CD4-positive, alpha-beta T cell treated with Interleukin-12 subunit alpha and Interleukin-12 subunit beta, for 1 hour (primary cell): Measurements from ENCODE around the gene TNS1.
"Not testable (repeated sequence)": the region's sequence is repeated elsewhere in the genome, so short reads cannot be mapped to it uniquely, and the experiment has no call there.

Experiments
- DNase-seq: peaks from one replicate; pipeline ENCODE4 v3.0.0-alpha.2; 2020

Gene TNS1

DNA sequence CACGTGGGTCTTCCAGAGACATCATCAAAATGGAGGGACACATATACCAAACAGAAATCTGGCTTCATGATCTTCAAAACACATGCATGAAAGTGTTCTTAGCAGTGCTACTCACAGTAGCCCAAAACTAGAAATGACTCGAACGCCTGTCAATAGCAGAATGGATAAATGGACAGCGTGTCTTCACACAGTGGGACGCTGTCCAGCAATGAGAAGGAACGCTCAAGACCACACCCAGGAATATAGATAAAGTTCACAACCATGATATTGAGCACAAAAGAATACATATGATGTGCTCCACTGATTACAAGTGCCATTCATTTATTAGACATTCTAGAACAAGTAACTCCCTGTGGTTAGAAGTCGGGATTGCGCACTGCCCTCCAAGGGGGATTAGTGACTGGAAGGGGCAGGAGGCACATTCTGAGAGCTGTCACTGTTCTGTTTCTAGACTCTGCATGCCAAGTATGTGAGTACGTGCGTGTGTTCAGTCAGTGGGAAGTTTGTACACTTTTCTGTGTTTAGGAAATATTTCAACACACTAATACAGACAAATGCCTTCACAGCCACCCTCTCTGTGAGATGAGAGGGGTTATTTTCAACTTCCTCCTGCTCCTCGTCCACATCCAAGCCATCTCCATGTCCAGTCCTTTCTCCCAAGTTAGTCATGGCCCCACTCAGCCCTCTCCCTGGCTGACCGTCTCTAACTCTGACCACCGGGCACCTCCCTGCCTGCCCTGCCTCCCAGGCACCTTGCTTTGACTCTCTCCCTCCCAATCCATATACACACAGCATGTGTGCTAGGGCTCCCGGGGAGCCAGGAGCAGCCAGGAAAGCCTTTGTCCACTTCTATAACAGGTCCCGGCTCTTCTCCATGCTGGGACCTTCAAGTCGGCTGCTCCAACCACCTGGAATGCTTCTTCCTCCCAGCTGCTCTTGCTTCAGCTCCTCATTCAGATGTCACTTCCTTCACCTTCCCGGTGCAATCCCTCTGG, 26.9 kb upstream of the TNS1 start:
- DNase-seq = no peak

DNA sequence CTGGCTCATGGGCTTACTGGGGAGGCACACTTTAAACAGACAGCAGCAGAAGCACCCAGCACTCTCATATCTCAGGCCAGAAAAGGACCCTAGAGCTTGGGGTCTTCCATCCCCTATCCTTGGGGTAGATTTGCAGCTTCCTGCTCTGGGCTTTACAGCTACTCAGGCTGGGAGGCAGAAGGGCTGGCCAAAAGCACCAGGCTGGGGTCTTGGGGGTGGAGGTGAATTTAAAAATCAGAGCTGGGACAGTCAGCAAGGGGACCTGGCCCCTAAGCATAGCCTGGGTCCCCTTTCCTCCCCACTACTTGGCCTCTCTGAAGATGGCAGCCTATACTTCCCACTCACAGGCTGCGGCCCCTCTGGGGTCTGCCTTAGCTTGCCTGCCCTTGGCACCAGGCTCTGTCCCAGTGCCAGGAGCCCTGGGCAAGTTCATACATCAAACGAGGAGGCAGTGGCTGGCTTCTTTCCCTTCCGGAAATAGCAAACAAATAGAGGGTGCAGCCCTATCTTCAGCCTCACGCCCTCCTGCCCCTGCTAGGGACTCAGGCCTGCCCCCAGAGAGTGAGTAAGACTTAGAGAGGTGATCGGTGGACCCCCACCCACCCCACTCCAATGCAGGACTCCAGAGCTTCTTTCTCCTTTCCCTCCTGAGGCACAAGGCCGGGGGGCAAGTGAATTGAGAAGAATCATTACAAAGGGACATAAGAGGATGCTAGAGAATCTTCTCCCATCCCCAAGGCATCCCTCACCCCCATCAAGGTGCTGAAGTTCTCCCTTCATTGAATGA, 26.0 kb upstream of the TNS1 start:
- no peak for DNase-seq

DNA sequence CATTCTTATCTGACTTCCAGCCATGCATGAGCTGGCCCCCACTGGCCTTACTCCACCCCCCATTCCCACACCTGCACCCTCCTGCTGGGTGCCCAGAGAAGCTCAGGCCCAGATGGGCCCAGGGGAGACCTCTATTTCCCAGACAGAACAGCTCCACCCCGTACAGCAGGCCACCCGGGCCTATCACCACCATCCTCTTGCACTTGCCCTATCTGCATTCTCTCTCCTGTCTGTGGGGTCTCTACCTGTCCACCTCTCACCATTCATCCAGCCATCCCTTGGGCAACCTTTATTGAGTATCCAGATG, 25.3 kb upstream of the TNS1 start:
- no peak for DNase-seq

DNA sequence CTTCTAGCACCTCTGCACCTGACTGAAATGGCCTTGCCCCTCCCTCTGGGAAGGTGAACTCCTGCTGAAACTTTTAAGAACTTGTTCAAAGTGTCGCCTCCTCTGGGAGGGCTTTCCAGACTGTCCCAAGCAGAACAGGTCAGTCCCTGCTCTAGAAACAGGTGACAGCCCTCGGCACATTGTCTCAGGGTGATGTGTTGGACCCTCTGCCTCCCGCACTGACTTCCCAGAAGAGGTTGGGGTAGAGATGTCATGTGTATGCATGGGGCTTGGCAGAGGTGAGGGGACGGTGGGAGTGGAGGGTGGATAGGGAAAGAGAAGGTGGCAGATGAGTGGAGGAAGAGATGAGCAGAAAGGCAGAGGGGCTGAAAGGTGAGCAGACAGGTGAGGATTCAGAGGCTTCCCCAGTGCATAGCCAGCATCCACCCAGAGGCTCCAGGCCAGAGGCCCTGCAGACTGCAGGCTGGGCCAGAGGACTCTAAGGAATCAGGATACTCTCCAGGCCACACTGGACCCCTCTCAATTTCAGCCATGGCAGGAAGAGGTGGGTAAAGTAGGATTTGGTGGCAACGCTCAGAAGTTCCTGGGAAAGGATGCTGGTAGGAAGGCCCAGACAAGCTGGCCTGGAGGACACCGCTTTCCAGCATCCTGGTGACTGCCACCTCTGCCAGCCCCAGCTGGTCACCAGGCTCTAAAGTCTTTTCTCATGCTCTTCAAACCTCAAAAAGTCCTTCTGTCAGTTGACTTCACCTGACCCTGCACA, 24.8 kb upstream of the TNS1 start:
- DNase-seq = no peak

DNA sequence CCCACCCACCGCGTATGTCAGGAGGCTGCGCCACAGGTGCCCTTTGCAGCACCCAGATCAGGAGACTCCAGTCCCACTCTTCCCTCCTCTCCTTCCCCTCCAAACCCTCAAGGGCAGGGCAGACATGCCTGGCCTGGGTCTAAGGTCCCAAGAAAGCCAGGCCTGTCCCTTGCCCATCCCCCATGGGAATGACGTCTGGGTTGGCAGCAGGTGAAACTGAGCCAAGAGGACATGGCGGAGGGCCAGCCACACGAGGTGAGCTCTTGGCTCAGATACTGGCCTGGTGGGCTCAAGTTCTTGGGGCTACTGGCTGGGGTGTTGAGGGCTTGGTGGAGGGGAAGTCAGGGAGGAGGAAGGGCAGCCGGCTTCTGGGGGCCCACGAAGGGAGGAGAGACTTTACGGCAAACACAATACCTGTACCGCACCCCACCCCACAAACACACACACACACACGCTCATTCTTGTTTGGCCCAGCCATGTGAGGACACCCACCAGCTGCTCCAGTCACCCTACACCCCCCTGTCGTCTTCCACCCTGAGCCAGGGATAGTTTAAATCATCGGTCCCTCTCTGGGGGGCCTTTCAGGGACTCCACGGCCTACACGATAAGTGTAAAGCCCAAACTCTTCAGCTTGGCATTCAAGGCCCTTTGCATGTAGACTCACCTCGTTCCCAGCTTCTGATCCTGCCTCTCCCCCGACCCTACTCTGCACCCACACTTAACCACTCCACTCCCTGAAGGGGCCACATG, 24.1 kb upstream of the TNS1 start:
- DNase-seq = no peak

DNA sequence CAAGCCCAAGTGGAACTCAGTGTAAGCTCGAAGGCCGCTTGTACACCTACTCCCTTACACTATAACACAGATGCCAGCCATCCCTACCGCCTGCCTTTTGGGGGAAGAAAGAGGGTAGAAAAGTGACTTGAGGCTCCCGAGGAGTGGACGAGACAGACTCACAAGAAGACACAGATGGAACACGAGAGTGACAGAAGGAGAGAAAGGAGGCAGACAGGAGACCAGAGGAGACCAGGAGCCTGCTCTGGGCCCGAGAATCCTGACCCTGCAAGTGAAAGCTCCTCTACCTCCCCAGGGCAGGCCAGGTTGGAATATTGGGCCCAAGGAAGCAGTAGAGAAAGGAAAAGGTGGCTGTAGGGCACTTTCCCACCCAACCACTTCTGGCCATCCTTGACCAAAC, 23.4 kb upstream of the TNS1 start:
- no peak for DNase-seq

DNA sequence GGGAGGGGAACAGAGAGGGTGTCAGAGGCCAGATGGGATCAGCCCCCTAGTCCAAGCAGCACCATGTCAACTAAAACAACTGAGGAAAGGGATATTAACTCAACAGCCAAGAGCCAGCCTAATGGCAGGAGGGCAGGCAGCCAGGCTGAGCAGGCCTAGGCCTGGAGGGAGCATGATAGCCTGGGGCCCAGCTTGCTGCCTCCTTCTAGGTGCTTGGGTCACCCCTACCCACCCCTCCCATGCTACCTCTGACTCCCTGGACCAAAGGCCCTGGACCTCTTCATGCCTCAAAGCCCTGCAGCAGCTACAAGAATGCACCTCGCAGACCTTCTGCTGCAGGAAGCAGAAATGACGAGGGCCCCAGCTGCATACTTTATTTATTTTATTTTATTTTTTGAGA, 22.1 kb upstream of the TNS1 start:
- no peak for DNase-seq

DNA sequence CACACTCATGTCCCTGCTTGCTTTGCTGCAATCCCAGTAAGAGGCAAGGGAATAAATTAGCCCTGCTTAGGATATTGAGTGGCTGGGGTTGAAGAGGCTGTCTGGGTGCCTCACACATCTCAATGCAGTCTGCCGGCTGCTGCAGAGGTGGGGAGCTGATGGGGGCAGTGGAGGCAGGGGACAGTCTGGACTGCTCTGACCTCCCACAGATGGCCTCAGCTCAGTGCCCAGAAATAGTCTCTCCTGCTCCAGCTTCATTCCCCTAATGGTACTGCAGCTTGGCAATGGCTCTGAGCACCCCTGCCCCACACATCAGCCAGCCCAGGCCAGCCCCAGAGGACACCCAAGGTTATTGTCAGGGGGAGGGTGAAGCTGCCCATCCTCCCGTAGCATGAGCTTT, 21.5 kb upstream of the TNS1 start:
- no peak for DNase-seq

DNA sequence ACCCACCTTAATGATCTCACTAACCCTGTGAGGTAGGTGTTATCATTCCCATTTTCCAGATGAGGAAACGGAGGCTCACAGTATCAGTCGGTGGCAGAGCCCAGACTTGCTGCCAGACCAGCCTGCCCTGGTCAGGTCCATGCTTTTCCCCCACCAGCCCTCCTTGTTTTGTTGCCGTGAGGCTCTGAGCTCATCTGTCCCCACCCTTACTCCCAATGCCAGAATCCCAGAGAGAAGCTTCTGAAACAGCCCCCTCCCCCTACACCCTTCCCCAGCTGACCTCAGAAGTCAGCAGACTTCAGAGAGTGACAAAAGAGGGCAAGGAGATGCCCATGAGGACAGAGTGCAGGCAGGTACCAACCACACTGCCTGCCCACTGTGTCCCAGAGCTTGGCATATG, 20.8 kb upstream of the TNS1 start:
- DNase-seq = no peak

DNA sequence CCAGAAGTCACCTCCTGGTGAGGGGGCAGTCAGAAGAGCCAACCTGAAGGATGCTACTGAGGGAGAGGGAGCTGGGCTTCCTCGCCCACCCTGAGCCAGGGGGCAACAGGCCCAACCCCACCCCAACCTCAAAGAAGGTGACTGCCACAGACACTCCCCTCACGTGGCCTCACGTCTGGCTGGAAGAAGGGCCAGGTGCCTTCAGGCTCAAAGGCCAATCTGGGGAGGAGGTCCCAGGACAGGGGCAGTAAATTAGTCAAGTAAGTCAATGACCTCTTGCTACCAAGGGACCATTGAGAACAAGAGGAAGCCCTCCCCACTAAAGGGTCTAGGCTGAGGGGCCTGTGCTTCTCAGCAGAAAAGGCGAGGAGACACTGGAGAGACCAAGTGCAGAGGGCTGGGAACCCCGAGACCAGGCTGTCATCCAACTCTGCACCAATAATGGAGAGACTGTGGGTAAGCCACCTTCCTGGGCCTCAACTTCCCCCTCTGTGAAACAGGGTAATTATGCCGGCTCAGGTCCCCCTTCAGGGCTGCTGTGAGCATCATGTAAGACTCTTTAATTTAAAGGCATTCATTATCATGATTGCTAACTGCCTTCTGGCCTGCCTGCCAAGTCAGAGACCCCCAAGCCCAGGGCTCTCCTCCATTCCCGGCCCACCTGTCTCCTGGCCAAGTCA, 20.2 kb upstream of the TNS1 start:
- no peak for DNase-seq

DNA sequence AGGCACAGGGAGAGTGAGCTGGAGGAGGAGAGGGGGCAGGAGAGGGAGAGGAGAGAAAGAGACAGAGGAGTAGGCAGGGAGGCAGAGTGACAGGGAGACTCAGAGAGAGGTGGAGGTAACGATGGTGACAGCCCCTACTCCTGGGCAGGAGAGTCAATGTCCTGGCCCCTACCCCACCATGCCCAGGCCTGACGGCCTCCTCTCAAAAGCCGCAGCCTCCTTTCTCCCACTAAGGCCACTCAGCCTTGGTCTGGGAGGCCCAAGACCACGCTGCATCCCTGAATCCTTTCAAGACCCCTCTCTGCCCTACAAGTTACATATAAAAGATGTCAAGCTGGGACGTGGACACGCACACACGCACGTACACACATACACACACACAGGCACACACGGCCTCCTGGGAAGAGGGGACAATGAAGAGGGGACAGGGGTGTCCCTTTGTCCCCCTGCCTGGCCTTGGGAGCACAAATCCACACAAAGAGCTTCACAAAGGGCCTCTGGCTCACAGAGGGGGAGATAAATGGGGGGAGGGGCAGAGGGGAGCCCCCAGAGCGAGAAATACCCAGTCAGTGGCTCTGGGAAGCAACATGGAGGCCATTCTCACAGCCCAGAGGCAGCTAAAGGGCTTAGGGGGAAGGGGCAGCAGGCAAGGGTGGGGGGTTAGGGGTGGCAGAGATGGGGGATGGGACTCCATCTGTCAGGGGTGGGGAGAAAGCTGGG, 19.5 kb upstream of the TNS1 start:
- DNase-seq = no peak

DNA sequence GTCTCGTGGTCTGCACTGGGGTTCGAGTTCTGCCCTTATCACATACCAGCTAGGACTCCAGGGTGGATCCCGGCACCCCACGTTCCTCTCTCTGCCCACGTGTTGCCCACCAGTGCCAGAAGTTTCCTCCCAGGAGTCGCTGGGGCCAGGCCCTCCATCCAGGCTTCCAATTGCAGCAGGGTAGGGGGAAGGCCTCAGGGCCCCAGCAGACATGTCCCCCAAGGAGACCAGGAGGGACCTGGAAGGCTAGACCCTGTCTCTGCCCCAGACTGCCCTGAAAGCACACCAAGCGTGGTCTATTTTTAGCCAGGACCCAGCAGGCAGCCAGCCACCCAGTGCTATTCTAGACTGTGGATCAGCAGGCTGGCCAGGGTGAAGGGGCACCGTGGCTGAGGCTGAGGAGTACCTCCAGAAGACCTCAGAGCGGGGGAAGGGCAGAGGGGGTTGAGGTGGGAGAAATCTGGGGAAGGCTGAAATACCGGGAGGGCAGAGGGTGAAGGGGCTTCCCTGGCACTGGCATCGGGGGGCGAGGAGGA, 18.8 kb upstream of the TNS1 start:
- DNase-seq = no peak

DNA sequence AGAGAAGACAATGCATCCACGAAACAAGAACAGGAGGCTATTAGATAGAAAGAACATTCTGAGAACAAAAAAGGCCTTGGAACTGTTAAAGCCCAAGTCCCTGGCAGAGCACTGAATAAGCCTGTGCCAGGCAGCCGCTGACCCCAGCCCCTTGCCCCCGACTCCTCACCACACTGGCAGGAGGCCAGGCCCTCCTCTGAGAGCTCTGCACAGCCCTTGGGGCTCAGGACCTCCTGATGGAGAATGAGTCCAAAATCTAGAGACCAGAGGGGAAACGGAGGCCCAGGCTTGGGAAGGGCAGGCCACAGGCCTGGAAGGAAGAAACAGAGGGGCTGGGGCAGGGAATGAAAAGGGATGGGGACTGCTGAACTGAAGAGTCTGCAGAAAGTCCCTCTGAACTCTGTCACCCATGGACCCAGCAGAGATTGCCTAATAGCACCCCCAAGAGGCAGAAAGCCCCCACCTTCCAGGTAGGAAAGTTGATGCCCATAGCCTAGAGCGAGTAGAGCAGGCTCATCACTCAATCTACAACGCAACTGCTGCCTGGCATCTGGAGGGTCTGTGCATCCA, 18.3 kb upstream of the TNS1 start:
- DNase-seq = no peak

DNA sequence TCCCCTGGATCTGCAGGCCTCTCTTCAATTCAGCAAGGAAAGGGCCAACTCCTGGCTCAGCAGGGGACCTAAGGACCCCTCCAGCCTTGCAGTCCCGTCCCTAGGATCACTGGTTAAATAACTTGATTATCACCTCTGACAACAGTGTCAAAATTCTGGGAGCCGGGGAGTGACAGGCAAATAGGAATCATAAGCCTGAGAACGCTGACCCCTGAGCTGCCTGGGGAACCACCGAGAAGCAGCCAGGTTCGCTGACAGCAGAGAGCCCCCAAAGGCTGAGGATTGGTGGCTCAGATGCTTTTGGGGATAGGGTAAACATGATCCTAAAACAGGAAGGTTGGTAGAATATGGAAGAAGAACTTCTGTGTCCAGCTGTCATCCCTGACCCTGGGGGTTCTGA, 17.5 kb upstream of the TNS1 start:
- no peak for DNase-seq

DNA sequence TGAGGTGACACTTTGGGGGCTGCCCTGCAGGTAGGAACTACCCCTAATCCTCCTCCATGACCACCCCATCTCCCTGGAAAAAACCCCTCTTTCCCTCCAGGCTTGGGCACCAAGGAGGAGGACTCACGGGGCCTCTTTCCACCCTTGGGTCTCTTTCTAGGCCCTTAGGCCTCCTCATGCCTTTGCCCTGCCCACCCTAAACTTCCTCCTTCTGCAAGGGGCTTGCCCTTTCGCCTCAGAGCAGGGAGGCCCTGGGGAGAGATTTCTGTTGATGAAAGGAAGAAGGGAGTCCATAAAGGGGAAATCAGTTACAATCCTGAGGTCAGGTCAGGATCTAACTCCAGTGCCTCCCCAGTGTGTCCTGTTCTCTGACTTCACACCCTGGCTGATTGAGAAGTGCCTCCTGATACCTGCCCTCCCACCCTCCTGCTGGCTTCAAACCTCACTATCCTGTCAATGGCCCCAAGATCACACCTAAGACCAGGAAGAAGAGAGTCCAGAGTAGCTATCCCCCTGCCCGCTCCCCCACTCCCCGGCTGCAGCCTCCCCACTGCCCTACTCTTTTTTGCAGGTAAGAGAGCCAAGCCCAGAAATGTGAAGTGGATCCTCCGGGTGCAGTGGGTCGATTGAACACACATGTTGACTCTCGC, 16.7 kb upstream of the TNS1 start:
- no peak for DNase-seq

DNA sequence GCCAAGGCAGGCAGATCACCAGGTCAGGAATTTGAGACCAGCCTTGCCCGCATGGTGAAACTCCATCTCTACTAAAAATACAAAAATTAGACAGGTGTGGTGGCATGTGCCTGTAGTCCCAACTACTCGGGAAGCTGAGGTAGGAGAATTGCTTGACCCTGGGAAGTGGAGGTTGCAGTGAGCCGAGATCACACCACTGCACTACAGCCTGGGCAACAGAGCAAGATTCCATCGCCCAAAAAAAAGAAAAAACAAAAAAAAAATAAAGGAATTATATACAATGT, 16.0 kb upstream of the TNS1 start:
- not testable (repeated sequence) for DNase-seq

DNA sequence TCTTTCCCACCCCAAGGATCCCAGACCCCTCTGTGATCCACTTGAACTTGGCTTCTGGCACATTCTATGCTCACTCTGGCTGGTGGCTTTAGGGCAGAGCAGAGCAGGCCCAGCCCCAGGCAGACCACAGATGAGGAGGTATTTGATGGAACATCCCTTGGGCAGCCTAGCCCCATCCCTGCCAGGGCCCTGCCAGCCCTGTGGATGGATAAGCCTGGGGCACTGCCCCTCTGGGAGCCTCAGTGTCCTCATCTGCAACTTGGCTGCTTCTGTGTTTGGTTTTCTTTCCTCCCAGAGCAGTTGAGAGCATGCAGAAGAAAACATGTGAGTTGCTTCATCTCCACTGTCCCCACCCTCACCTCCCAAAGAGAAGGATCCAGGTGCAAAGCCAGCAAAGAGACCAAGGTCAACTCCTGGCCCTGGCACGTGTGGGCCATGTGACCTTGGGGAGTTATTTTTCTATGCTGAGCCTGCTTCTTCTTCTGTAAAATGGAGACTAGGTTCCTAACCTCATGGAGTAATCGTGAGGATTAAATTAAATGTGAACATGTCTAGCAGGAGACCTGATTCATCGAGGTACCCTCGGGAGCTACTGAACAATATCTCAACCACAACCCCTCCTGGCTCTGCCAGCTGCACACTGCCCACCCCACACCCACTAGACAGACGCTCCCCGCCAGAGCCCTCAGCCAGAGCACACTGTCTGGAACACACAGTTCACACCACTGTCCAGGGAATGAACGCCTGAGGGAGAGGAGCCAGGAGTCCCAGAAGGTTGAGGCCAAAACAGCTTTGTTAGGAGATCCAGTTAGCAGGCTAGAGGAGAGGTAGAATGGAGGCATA, 14.6 kb upstream of the TNS1 start:
- DNase-seq = no peak

DNA sequence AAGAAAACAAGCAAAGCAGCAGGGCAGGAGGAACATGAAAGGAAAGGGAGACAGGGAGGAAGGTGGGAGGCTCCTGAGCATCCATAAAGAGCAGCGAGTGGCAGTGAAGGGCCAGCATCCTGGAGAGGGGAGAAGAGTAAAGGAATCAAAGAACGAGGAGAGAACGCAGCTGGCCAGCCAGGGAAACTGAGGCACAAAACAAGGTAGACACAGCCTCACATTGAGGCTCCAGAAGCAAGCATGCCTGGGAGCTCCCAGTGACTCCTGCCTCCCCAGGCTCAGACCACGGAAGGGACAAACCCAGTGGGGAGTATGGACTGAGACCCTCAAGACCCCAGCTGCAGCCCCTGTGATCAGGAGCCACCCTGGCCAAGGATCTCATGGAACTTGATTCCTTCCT, 14.0 kb upstream of the TNS1 start:
- DNase-seq = no peak
